ENCODE measurements around the gene UBAP2L.
"Not testable (repeated sequence)": the region's sequence is repeated elsewhere in the genome, so short reads cannot be mapped to it uniquely, and the experiment has no call there.

DNA sequence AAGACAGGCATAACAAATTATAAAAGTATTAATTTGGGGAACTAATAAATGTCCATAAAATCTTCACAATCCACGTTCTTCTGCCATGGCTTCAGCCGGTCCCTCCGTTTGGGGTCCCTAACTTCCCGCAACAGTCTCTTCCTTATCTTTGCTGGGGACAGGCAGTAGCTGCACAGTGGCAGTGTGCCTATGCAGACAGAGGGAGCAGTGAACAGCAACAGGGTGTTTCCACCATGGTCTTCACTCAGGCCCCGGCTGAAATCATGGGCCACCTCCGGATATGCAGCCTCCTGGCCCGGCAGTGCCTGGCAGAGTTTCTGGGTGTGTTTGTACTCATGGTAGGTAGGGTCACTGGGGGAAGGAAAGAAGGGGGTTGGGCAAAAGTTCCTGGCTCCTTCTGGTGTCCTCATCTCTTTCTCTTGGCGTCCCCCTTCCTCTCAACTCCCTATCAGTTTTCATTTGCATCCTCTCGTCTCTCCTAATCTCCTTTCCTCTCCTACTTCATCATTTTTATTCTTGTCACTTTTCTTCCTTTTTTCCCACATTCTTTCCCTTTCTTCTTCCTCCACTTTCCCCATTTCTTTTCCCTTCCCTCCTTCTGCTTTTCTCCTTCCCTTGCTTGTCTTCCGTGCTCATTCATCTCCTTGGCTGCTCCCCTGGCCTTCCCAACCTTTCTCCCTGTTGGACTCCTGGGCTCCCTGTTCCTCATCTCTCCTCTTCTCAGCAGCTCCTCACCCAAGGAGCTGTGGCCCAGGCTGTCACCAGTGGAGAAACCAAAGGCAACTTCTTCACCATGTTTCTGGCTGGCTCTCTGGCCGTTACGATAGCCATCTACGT lies 91.7 kb downstream of the UBAP2L start:
- TF ChIP-seq, protein P1, sequence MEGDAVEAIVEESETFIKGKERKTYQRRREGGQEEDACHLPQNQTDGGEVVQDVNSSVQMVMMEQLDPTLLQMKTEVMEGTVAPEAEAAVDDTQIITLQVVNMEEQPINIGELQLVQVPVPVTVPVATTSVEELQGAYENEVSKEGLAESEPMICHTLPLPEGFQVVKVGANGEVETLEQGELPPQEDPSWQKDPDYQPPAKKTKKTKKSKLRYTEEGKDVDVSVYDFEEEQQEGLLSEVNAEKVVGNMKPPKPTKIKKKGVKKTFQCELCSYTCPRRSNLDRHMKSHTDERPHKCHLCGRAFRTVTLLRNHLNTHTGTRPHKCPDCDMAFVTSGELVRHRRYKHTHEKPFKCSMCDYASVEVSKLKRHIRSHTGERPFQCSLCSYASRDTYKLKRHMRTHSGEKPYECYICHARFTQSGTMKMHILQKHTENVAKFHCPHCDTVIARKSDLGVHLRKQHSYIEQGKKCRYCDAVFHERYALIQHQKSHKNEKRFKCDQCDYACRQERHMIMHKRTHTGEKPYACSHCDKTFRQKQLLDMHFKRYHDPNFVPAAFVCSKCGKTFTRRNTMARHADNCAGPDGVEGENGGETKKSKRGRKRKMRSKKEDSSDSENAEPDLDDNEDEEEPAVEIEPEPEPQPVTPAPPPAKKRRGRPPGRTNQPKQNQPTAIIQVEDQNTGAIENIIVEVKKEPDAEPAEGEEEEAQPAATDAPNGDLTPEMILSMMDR (conservative IDR thresholded peaks at IDR 0.05; ENCODE audit: low read length): not testable (repeated sequence)
- not testable (repeated sequence) for TF ChIP-seq EZH2phosphoT487 (IDR thresholded peaks at IDR 0.05; ENCODE audit: borderline replicate concordance)
